HG03571 (cell line): Measurements from ENCODE around the gene CSNK1A1.
"Not testable (repeated sequence)": the region's sequence is repeated elsewhere in the genome, so short reads cannot be mapped to it uniquely, and the experiment has no call there.

Source experiments
- ATAC-seq: cut with Tn5 transposase; IDR thresholded peaks from one replicate; pipeline ENCODE4 v1.9.1; 2021; ENCODE audit not compliant: unreplicated experiment

CSNK1A1 gene

DNA sequence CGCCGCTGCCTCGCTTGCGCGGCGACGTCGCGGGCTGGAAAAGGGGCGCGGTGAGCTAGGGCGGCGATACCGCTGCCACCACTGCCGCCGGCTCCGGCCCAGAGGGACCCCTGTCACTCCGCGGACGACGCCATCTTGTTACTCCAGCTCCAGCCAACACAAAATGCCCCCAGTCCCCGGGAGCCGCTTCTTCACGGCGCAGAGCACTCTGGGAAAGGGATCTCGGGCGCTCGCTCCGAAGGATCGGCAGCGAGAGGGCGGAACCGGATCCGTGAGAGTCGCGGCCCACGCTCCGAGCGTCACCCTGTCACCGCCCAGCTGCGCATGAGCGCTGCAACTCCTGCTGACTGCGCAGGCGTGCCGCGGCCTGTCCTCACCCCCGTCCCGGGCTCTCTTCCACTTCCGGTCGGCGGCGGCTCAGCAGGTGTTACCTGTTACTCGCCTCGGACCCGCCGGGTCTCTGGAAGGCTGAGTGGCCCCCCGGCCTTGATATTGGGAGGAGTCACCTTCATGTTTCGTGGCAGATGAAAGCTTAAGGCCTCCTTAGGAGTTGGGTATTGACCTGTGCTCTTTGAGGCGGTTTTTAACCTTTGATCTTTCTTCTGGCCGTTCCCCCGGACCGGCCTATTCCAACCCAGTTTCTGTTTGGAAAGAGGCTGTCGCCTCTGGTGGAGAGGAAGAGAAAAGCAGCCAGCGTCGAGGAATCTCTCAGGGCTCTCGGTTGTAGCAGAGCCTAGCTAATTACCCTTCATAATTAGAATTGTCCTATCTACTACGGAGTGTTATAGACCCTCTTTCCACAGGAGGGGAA is at the start of gene CSNK1A1:
Gene CSNK1A1 (minus strand): TSS at position 213 of the 811 bp plus-strand sequence. CDS start 475 bp downstream, outside the sequence.
- peak; percentile 91 for ATAC-seq

DNA sequence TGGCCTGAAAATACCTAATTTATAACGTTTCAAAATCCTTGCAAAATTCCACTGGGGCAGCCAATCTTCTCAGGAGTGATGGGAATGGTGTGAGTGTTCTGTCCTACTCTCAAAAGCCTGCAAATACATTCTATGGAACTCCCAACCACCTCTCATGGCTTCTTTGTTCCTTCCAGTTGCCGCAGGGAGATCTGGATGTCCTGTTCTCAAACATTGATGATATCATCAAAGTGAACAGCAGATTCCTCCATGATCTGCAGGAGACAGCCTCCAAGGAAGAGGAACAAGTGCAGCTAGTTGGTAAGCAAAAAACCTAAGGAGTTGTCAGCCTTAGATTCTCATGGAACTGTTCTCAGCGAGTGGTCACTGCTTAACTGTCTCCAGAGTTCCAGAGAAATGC is 49.7 kb upstream of the CSNK1A1 start:
- ATAC-seq: no peak

DNA sequence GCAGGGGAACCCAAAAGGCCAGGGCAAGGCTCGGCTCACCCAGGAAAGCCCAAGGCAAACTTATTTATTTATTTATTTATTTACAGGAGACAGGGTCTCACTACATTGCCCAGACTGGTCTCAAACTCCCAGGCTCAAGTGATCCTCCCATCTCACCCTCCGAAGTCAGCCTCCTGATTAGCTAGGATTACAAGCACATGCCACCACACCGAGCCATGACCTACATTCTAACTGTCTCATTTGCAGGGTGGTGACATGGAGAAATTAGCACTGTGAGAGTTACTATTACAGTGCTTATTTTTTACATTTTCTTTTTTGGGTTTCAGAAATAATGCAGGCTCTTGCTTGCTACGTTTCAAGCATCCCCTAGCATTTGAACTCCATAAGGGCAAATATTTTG is 48.1 kb upstream of the CSNK1A1 start:
- ATAC-seq: no peak

- ATAC-seq: no peak
These were observed 47.7 kb upstream of the CSNK1A1 start for GRCh38 chr5:149598966-149599365.

DNA sequence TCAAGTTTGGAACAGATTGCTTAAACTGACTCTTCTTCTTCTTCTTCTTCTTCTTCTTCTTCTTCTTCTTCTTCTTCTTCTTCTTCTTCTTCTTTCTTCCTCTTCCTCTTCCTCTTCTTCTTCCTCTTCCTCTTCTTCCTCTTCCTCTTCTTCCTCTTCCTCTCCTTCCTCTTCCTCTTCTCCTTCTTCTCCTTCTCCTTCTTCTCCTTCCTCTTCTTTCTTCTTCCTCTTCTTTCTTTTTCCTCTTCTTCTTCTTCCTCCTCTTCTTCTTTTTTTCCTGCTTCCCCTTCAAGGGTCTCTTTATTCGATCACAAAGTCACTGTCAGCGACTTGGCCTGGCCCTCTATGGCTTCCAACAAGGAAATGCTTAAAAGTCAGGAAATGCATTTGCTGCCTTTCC is 47.0 kb upstream of the CSNK1A1 start:
- not testable (repeated sequence) for ATAC-seq

DNA sequence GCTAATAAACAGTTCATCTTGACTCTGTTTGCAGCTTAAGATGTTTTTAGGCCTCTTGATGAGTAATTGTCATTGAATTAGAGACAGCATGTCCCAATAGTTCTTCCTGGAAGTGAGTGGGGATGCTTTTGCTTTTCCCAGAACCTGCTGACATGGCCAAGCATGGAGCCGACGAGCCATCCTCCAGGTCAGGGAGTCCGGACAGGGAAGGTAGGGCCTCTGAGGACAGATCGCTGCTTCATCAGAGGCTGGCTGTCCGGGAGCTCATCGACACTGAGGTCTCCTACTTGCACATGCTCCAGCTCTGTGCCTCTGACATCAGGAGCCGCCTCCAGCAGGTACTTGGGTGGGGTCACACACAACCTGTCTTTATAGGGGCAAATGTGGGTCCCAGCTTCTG is 46.4 kb upstream of the CSNK1A1 start:
- ATAC-seq: no peak

GRCh38 chr5:149596712-149597111 is 45.5 kb upstream of the CSNK1A1 start:
- ATAC-seq: no peak

GRCh38 chr5:149595105-149595504 is 43.9 kb upstream of the CSNK1A1 start:
- ATAC-seq: not testable (repeated sequence)

GRCh38 chr5:149594206-149594895 is 43.1 kb upstream of the CSNK1A1 start:
- no peak for ATAC-seq

DNA sequence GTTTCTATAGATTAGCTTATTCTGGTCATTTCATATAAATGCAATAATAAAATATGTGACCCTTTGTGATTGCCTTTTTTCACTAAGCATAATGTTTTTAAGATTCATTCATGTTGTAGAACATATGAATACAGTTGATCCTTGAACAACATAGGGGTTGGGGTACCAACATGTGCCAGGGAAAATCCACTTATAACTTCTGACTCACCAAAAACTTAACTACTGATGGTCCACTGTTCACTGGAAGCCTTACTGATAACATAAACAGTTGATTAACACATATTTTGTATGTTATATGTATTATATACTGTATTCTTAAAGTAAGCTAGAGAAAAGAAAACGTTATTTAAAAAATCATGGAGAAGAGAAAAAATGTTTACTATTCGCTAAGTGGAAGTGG is 42.1 kb upstream of the CSNK1A1 start:
- ATAC-seq: no peak

DNA sequence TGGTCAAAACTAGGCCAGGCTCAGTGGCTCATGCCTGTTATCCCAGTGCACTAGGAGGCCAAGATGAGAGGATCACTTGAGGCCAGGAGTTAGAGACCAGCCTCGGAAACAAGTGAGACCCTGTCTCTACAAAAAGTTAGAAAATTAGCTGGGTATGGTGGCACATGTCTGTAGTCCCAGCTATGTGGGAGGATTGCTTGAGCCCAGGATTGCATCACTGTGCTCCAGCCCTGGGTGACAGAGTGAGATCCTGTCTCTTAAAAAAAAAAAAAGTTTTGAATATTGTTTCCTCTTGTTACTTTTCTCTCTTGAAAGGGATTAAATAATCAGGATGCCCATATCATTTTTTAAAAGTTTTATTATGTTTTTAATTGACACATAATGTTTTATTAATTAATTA is 37.7 kb upstream of the CSNK1A1 start:
- no peak for ATAC-seq

DNA sequence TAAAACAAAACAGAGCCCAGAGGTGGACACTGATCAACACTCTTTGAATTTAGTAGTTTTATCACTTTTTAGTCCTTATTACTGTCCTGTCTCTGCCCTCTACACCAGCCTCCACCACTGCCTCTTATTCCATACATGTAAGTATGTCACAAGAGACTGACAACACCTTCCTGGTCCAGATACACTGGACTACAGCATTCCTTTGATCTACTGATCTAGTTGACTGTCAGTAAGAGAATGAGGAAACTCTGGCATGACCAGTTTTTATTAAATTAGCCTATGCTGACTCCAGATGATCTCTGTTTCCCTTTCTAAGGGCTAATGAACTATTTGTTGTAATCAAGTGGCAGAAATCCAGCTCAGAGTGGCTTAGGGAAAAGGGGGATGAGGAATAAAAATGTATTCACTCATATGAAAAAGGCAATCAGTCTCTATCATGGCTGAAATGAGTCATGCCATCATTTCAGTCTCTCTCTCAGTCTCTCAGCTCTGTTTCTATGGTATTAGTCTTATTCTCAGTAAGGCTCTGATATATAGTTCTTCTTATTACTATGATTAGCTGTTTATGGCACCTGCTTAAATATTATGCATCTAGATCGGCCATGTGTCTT is 35.6 kb upstream of the CSNK1A1 start:
- ATAC-seq: no peak

DNA sequence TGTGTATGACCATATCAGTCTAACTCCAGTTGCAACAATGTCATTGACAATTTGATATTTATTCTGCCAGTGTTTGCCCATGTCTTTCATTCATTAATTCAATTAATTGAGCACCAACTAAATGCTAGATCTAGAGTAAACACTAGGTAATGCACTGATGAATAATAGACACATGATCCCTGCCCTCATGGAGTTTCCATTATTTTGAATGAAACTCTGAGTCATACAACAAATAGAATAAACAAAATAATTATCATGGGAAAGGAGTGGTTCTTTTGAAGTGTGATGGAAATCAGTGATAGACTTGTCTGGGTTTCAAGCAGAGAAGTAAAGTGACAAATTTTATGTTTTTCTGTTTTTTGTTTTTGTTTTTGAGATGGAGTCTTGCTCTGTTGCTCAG is 34.7 kb upstream of the CSNK1A1 start:
- ATAC-seq: no peak

- no peak for ATAC-seq
These were observed 32.9 kb upstream of the CSNK1A1 start for GRCh38 chr5:149584121-149584520.

DNA sequence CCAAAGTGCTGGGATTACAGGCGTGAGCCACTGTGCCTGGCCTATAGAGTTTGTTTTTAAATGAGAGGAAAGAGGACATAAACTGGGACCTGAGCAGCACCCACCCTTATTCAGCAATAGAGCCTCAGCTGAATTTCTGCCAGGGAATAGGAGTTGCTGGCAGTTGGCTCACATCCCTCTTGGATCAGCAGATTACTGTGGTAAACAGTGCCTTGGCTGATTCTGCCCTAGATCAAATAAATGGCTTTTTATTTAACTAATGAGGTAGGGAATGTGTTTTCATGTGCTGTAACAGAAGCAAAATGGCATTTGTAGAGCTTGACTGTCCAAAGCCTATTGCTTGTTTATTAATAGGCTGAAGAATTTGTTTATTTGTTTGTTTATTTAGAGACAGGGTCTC is 32.2 kb upstream of the CSNK1A1 start:
- ATAC-seq: no peak

GRCh38 chr5:149581931-149582768 is 30.9 kb upstream of the CSNK1A1 start:
- ATAC-seq: no peak

- ATAC-seq: no peak
These were observed 30.1 kb upstream of the CSNK1A1 start, which contains the start of gene ARHGEF37 for GRCh38 chr5:149581192-149581861. Gene ARHGEF37 (plus strand): TSS chr5:149581498. CDS start chr5:149597770, 16,272 bp downstream.

DNA sequence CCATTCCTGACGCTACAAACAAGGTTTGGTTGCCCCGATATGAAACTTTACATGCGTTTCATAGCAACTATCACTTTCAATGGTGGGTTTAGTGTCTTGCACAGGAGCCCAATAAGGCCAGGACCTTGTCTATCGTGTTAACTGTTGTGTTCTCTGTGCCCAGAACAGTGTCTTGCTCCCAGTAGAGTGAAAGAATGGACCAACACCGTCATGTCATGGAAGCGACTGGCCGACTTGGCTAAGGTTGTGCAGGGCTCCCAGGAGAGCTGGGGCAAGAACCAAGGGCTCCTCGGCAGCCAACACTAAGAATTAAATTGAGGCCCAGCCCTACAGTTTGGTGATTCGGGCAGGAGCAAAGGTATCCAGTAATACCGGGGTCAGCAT is 29.6 kb upstream of the CSNK1A1 start:
- ATAC-seq: no peak

DNA sequence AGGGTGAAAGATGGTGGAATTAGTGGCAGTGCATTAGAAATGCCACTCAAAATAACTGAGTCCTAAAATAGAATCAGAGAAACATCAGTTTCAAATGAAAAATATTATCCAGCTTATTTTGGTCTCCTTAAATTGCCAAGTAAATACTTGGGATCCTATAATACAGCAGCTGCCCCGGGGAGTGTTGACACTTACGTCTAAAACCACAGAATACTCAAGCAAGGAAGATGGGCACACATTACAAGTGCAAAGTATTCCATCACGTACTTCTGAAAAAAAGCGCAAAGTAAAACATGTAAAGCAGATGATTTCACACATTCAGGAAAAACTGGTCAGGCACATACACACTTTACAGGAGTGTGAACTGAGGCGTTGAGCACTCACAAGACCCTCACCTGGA is 27.7 kb upstream of the CSNK1A1 start:
- no peak for ATAC-seq

DNA sequence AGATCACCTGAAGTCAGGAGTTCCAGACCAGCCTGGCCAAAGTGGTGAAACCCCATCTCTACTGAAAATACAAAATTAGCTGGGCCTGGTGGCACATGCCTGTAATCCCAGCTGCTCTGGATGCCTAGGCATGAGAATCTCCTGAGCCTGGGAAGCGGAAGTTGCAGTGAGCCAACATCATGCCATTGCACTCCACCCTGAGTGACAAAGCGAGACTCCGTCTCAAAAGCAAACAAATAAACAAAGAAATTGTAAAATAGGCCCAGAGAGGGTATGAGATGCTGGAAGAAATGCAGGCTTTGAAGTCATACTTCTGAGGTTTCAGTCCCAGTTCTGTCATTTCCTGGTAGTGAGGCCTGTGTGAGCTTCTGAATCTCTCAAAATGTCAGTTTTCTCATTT is 24.8 kb upstream of the CSNK1A1 start:
- no peak for ATAC-seq
